ENCODE data around the gene COX7A2L.
"Not testable (repeated sequence)": the region's sequence is repeated elsewhere in the genome, so short reads cannot be mapped to it uniquely, and the experiment has no call there.

COX7A2L gene

GRCh38 chr2:42366411-42366810 lies 5.4 kb upstream of the COX7A2L start:
- DNase-seq: no peak

GRCh38 chr2:42364658-42365057 lies 3.6 kb upstream of the COX7A2L start:
- DNase-seq: no peak

- DNase-seq: no peak
Observed at GRCh38 chr2:42363413-42363812, 2.4 kb upstream of the COX7A2L start.

- DNase-seq: no peak
Observed at GRCh38 chr2:42361728-42362283, 789 bp upstream of the COX7A2L start.

GRCh38 chr2:42360493-42360889 lies 526 bp downstream of the COX7A2L start:
- DNase-seq: no peak

- DNase-seq: no peak
Observed at GRCh38 chr2:42359965-42360483, 993 bp downstream of the COX7A2L start.

- DNase-seq: no peak
Observed at GRCh38 chr2:42359304-42359964, 1.6 kb downstream of the COX7A2L start.

- no peak for DNase-seq
Observed at GRCh38 chr2:42353792-42354429, 7.1 kb downstream of the COX7A2L start.

- no peak for DNase-seq
Observed at GRCh38 chr2:42351864-42352263, 9.2 kb downstream of the COX7A2L start.

GRCh38 chr2:42350434-42351063 lies 10.5 kb downstream of the COX7A2L start:
- no peak for DNase-seq

- no peak for DNase-seq
Observed at GRCh38 chr2:42348113-42348805, 12.8 kb downstream of the COX7A2L start.

- not testable (repeated sequence) for DNase-seq
Observed at GRCh38 chr2:42347518-42347917, 13.5 kb downstream of the COX7A2L start.

GRCh38 chr2:42346856-42347255 lies 14.2 kb downstream of the COX7A2L start:
- DNase-seq: not testable (repeated sequence)

- DNase-seq: no peak
Observed at GRCh38 chr2:42345986-42346385, 15.0 kb downstream of the COX7A2L start.

- DNase-seq: no peak
Observed at GRCh38 chr2:42342795-42343241, 18.2 kb downstream of the COX7A2L start.

GRCh38 chr2:42342061-42342794 lies 18.8 kb downstream of the COX7A2L start:
- no peak for DNase-seq

GRCh38 chr2:42340938-42341636 lies 19.9 kb downstream of the COX7A2L start:
- DNase-seq: no peak

- no peak for DNase-seq
Observed at GRCh38 chr2:42340045-42340937, 20.7 kb downstream of the COX7A2L start.

- no peak for DNase-seq
Observed at GRCh38 chr2:42339191-42339912, 21.7 kb downstream of the COX7A2L start.

All from stimulated activated naive CD4-positive, alpha-beta T cell treated with Interleukin-2 at 50 U/mL for 16 hours (primary cell).